ENCODE measurements around the gene EFCAB11.
A peak's percentile ranks its signal among the peaks of the same experiment; 100 is the strongest.
"Not testable (repeated sequence)": the region's sequence is repeated elsewhere in the genome, so short reads cannot be mapped to it uniquely, and the experiment has no call there.

EFCAB11 gene

GRCh38 chr14:89911010-89911919 lies 43.3 kb downstream of the EFCAB11 start:
- peak; percentile 72 for DNase-seq (ENCODE audit: low spot score)

DNA sequence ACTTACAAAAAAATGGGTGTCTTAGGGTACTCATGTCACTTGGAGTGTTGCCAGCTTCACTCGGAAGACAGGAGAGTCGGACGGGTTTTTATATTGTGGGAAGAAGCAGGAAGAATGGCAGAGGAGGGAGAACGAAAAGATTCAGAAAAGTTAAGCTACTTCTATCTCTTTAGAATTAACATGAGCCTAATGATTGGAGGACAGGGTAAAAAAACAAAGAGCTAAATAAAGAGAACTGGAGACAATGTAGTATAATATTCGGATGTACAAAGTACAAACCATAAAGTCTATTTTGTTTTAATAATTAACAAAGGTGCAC lies 43.9 kb downstream of the EFCAB11 start:
- DNase-seq (ENCODE audit: low spot score) = no peak

DNA sequence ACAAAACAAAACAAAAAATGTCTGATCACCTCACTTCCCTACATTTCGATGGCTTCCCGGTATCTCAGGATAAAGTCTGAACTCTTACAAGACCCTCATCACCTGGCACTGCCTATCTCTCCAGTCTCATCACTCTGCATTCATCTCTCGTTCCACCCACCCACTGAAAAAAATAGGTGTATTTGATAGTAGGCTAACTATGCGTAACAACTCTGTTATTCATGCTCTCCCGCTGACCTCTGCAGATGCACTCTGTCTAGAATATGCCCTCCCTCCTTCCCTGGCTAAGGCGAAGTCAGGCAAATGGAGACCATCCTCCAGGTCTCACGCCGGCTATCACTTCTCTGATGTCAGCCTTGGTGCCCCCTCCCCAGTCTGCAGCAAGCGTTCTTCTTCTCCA lies 44.9 kb downstream of the EFCAB11 start:
- DNase-seq (ENCODE audit: low spot score) = no peak

GRCh38 chr14:89908712-89909450 lies 45.6 kb downstream of the EFCAB11 start:
- DNase-seq (ENCODE audit: low spot score) = no peak

DNA sequence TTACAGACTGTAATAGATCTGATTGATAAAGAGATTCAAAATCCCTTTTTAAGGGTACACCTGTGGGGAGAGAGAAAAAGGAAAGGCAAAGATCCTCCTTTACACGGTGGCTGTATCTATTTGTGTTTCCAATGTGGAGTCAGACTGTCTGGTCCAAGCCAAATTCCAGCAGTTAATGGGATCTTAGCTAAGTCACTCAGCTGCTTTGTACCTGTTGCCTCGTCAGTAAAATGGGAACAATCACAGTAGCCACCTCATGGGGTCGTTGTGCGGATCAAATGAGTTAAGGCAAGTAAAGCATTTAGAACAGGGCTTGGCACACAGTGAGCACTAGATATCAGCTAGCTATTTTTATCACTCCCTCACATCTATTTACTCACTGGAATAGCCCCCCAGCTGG lies 46.9 kb downstream of the EFCAB11 start:
- DNase-seq (ENCODE audit: low spot score) = no peak

GRCh38 chr14:89906000-89906399 lies 48.5 kb downstream of the EFCAB11 start:
- DNase-seq (ENCODE audit: low spot score) = no peak

- no peak for DNase-seq (ENCODE audit: low spot score)
These were observed 51.1 kb downstream of the EFCAB11 start for GRCh38 chr14:89903340-89903952.

- DNase-seq (ENCODE audit: low spot score) = no peak
These were observed 51.6 kb downstream of the EFCAB11 start for GRCh38 chr14:89902881-89903280.

GRCh38 chr14:89900802-89901201 lies 53.7 kb downstream of the EFCAB11 start:
- no peak for DNase-seq (ENCODE audit: low spot score)

GRCh38 chr14:89899917-89900663 lies 54.4 kb downstream of the EFCAB11 start:
- DNase-seq (ENCODE audit: low spot score) = no peak

- DNase-seq (ENCODE audit: low spot score) = no peak
These were observed 55.2 kb downstream of the EFCAB11 start for GRCh38 chr14:89899291-89899690.

- DNase-seq (ENCODE audit: low spot score) = not testable (repeated sequence)
These were observed 61.1 kb downstream of the EFCAB11 start for GRCh38 chr14:89893388-89893787.

GRCh38 chr14:89892953-89893352 lies 61.6 kb downstream of the EFCAB11 start:
- no peak for DNase-seq (ENCODE audit: low spot score)

DNA sequence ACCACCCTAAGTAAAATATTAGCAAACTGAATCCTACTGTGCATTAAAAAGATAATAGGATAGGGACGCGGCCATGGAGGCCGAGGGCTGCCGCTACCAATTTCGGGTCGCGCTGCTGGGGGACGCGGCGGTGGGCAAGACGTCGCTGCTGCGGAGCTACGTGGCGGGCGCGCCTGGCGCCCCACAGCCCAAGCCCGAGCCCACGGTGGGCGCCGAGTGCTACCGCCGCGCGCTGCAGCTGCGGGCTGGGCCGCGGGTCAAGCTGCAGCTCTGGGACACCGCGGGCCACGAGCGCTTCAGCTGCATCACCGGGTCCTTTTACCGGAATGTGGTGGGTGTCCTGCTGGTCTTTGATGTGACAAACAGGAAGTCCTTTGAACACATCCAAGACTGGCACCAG lies 62.8 kb downstream of the EFCAB11 start:
- not testable (repeated sequence) for DNase-seq (ENCODE audit: low spot score)

DNA sequence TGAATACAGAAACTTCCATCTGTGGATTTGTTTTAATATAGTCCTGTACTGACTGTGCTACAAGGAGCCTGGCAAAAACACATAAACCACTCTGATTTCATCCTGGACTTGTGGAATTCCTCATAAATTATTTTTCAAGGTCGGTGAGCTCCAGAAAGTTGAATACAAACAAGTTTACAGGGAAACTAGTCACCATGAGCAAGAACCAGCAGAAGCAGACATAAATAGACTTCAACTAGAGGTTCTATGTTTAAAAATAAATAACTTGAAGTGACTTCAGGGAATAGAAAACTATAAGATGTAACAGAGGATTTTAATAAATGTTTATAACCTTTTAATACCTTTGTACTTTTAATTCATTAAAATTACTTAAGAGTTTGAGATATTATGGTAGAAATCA lies 63.5 kb downstream of the EFCAB11 start:
- no peak for DNase-seq (ENCODE audit: low spot score)

DNA sequence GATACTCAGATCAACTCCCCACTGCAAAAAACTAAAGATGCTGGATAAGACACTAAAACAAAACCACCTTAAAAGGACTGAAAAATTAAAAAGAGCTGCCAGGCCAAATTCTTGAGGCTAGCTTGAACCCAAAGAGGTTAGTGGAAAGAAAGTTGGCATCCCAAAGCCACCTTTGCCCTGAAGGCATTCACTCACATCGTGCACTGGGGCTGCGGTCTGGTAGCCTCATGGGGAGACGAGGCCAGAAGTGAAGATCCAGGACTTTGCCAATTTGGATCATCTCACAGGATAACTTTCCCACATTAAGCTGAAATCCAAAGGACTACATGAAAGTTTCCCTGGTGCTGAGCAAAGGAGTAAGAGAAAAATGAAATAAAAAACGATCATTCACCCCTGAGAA lies 63.9 kb downstream of the EFCAB11 start:
- no peak for DNase-seq (ENCODE audit: low spot score)

GRCh38 chr14:89889626-89890025 lies 64.9 kb downstream of the EFCAB11 start:
- no peak for DNase-seq (ENCODE audit: low spot score)

GRCh38 chr14:89884761-89885160 lies 69.8 kb downstream of the EFCAB11 start:
- DNase-seq (ENCODE audit: low spot score) = no peak

DNA sequence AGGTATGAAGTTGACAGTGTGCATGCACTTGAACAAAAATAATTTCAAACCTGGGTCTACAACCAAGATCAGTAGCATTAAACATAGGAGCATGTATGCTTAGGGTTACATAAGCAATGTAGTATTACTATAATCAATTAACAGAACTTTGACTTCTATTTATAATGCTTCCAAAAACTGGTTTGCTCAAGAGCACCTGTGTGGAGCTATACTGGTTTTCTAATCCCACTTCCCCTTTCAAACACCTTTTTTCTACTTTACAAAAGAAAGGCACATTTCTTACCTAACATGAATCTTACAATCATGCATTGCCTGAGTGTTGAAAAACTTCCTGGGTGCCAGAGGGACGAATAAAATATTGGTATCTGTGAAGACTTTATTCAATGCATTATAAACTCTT lies 72.7 kb downstream of the EFCAB11 start:
- no peak for DNase-seq (ENCODE audit: low spot score)

- not testable (repeated sequence) for DNase-seq (ENCODE audit: low spot score)
These were observed 80.4 kb downstream of the EFCAB11 start for GRCh38 chr14:89874091-89874490.

GRCh38 chr14:89870316-89870715 lies 84.2 kb downstream of the EFCAB11 start:
- DNase-seq (ENCODE audit: low spot score) = no peak

DNA sequence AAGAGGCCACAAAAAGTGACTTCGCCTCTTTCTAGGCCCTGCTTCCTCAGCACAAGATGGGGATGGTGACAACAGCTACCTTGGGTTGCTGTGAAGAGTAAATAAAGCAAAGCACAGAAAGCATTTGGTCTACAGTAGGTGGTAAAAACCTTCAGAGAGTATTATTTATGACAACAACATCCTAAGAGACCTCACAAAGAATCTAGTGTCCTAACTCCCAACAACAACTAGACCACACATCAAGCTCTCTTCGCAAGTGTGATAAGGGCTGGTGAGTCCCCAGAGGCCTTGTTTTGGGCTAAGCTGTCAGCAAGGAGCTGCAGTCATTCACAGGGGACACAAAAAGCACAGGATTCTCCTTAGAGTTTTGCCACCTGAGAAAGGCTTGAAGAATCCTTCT lies 84.9 kb downstream of the EFCAB11 start:
- no peak for DNase-seq (ENCODE audit: low spot score)
